GM12878 (cell line): Measurements from ENCODE around the gene COA3. TPM values are rescaled to one million over a fixed set of nuclear protein-coding genes. Genes with fewer than 3 reads are reported as not detected.
A peak's percentile ranks its signal among the peaks of the same experiment; 100 is the strongest.

ENCODE experiments used
- ATF2 ChIP-seq: IDR thresholded peaks from 2 replicates; pipeline ENCODE4 v1.6.1; 2012; ENCODE audit warnings: low read length, inconsistent platforms
- BCL11A ChIP-seq: IDR thresholded peaks from 2 replicates; pipeline ENCODE4 v1.6.1; 2011; ENCODE audit warnings: low read depth, low read length
- CBFB ChIP-seq: IDR thresholded peaks from 2 replicates; pipeline ENCODE4 v1.6.1; 2016; ENCODE audit warnings: antibody characterized with exemption, low read depth
- CREB1 ChIP-seq: IDR thresholded peaks from 2 replicates; pipeline ENCODE4 v1.6.1; 2012; ENCODE audit warnings: low read depth, mild to moderate bottlenecking, inconsistent platforms
- CREM ChIP-seq: IDR thresholded peaks from 2 replicates; pipeline ENCODE4 v1.6.1; 2014; ENCODE audit warnings: antibody characterized with exemption, low read depth
- ESRRA ChIP-seq: IDR thresholded peaks from 2 replicates; pipeline ENCODE4 v1.6.1; 2012; ENCODE audit warnings: mild to moderate bottlenecking, low read length, improper control_type of control experiment
- FOS ChIP-seq: IDR thresholded peaks from 3 replicates; pipeline ENCODE4 v1.6.1; 2011; ENCODE audit warnings: borderline replicate concordance; ENCODE audit not compliant: insufficient read length; ENCODE audit errors: extremely low read depth
- FOXM1 ChIP-seq: IDR thresholded peaks from 2 replicates; pipeline ENCODE4 v1.6.1; 2012; ENCODE audit warnings: low read depth, mild to moderate bottlenecking, inconsistent platforms, low read length, moderate library complexity
- JUNB ChIP-seq: IDR thresholded peaks from 2 replicates; pipeline ENCODE4 v1.6.1; 2016; ENCODE audit warnings: antibody characterized with exemption, mild to moderate bottlenecking
- MXI1 ChIP-seq: fragments of 150-350 bp; IDR thresholded peaks from 2 replicates; pipeline ENCODE4 v1.6.1; 2011; ENCODE audit warnings: low read depth, mild to moderate bottlenecking, inconsistent platforms, low read length, improper control_type of control experiment
- PAX5 ChIP-seq: IDR thresholded peaks from 2 replicates; pipeline ENCODE4 v1.6.1; 2011; ENCODE audit warnings: low read depth, low read length, borderline replicate concordance
- SIN3A ChIP-seq: IDR thresholded peaks from 2 replicates; pipeline ENCODE4 v1.6.1; 2012; ENCODE audit warnings: low read depth, low read length, improper control_type of control experiment
- TARDBP ChIP-seq: IDR thresholded peaks from 2 replicates; pipeline ENCODE4 v1.6.1; 2016; ENCODE audit warnings: borderline replicate concordance
- TBL1XR1 ChIP-seq: IDR thresholded peaks from 2 replicates; pipeline ENCODE4 v1.6.1; 2012; ENCODE audit warnings: low read depth, low read length, improper control_type of control experiment
- ZNF207 ChIP-seq: fragments of 450-650 bp; IDR thresholded peaks from 2 replicates; pipeline ENCODE4 v1.6.1; 2014; ENCODE audit warnings: antibody characterized with exemption, mild to moderate bottlenecking, borderline replicate concordance
- ZNF24 ChIP-seq: fragments of 450-650 bp; IDR thresholded peaks from 2 replicates; pipeline ENCODE4 v1.6.1; 2017; ENCODE audit warnings: antibody characterized with exemption, mild to moderate bottlenecking
- ZSCAN29 ChIP-seq: fragments of 450-650 bp; IDR thresholded peaks from 2 replicates; pipeline ENCODE4 v1.6.1; 2017; ENCODE audit warnings: mild to moderate bottlenecking, moderate library complexity
- polyA plus RNA-seq, 11 experiments: library from polyadenylated mRNA; depleted of rRNA in 4 of 11; unstranded in 6 of 11; stranded (reverse) in 5 of 11; fragments of >200 nt; fragmentation: Nextera tagmentation in 4 of 11; fragmentation: Illumina TruSeq in 1 of 11; extraction: Ambion mirVana in 4 of 11; extraction: Trizol in 1 of 11; gene quantifications; 1 replicate in 1 of 11; 2 replicates in 10 of 11; pipeline versions ENCODE4 v1.2.1 to v1.2.3, GENCODE V29; 2011 to 2016; ENCODE audit warnings: inconsistent platforms in 2 of 11, missing spikeins in 2 of 11, low read depth in 1 of 11
- total RNA-seq, 4 experiments: library from RNA; depleted of rRNA in 3 of 4; stranded (reverse); fragments of >200 nt in 3 of 4; fragmentation: Illumina TruSeq in 1 of 4; extraction: Trizol in 1 of 4; gene quantifications; 2 replicates each; pipeline versions ENCODE4 v1.2.1 to v1.2.3, GENCODE V29; 2013 to 2021
- TF ChIP-seq, protein P1 (sequence below): IDR thresholded peaks from 2 replicates; pipeline ENCODE4 v1.6.1; 2011; ENCODE audit warnings: low read depth, low read length, improper control_type of control experiment, borderline replicate concordance
- TF ChIP-seq, protein P2 (sequence below): IDR thresholded peaks from 2 replicates; pipeline ENCODE4 v1.6.1; 2011; ENCODE audit warnings: mild to moderate bottlenecking, low read depth, low read length, moderate library complexity; ENCODE audit not compliant: insufficient replicate concordance
- TF ChIP-seq, protein P3 (sequence below): fragments of 450-650 bp; IDR thresholded peaks from 2 replicates; pipeline ENCODE4 v1.6.1; 2016; ENCODE audit warnings: mild to moderate bottlenecking, moderate library complexity, borderline replicate concordance

The COA3 gene
- total and polyA plus RNA-seq, 10 of the 15 experiments (the other 5 are each of a cell fraction or from before 2014, with no cell fraction given), result 45.2 to 161 (median 64.6) TPM

GRCh38 chr17:42832934-42833766 is 34.6 kb upstream of the COA3 start, which contains the start of gene PSME3 (continued):
- no peak for TF ChIP-seq ATF2
- 0 out of 2 replicates have a peak, but pooled peaks have one; percentile 7 for TF ChIP-seq BCL11A
- TF ChIP-seq, protein P1, sequence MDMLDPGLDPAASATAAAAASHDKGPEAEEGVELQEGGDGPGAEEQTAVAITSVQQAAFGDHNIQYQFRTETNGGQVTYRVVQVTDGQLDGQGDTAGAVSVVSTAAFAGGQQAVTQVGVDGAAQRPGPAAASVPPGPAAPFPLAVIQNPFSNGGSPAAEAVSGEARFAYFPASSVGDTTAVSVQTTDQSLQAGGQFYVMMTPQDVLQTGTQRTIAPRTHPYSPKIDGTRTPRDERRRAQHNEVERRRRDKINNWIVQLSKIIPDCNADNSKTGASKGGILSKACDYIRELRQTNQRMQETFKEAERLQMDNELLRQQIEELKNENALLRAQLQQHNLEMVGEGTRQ, result no peak; the same call in 1 of the 2 replicates
- peak; percentile 72; the same call in 1 of the 2 replicates for TF ChIP-seq ZNF207
- 0 out of 2 replicates have a peak, but pooled peaks have one; percentile 59 for TF ChIP-seq ESRRA
- TF ChIP-seq CREM, result peak; percentile 99
- no peak for TF ChIP-seq ZNF24
- no peak for TF ChIP-seq FOS
- TF ChIP-seq MXI1, result peak; percentile 99
- TF ChIP-seq TBL1XR1, result no peak
- no peak for TF ChIP-seq ZSCAN29
- 0 out of 2 replicates have a peak, but pooled peaks have one; percentile 27 for TF ChIP-seq PAX5
- TF ChIP-seq, protein P2, sequence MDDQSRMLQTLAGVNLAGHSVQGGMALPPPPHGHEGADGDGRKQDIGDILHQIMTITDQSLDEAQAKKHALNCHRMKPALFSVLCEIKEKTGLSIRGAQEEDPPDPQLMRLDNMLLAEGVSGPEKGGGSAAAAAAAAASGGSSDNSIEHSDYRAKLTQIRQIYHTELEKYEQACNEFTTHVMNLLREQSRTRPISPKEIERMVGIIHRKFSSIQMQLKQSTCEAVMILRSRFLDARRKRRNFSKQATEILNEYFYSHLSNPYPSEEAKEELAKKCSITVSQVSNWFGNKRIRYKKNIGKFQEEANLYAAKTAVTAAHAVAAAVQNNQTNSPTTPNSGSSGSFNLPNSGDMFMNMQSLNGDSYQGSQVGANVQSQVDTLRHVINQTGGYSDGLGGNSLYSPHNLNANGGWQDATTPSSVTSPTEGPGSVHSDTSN, result no peak
- TF ChIP-seq TARDBP, result peak; percentile 55
- no peak for TF ChIP-seq JUNB
- TF ChIP-seq SIN3A, result peak; percentile 86; the same call in 1 of the 2 replicates
- no peak for TF ChIP-seq FOXM1
- TF ChIP-seq CBFB, result 0 out of 2 replicates have a peak, but pooled peaks have one; percentile 78
- TF ChIP-seq, protein P3, sequence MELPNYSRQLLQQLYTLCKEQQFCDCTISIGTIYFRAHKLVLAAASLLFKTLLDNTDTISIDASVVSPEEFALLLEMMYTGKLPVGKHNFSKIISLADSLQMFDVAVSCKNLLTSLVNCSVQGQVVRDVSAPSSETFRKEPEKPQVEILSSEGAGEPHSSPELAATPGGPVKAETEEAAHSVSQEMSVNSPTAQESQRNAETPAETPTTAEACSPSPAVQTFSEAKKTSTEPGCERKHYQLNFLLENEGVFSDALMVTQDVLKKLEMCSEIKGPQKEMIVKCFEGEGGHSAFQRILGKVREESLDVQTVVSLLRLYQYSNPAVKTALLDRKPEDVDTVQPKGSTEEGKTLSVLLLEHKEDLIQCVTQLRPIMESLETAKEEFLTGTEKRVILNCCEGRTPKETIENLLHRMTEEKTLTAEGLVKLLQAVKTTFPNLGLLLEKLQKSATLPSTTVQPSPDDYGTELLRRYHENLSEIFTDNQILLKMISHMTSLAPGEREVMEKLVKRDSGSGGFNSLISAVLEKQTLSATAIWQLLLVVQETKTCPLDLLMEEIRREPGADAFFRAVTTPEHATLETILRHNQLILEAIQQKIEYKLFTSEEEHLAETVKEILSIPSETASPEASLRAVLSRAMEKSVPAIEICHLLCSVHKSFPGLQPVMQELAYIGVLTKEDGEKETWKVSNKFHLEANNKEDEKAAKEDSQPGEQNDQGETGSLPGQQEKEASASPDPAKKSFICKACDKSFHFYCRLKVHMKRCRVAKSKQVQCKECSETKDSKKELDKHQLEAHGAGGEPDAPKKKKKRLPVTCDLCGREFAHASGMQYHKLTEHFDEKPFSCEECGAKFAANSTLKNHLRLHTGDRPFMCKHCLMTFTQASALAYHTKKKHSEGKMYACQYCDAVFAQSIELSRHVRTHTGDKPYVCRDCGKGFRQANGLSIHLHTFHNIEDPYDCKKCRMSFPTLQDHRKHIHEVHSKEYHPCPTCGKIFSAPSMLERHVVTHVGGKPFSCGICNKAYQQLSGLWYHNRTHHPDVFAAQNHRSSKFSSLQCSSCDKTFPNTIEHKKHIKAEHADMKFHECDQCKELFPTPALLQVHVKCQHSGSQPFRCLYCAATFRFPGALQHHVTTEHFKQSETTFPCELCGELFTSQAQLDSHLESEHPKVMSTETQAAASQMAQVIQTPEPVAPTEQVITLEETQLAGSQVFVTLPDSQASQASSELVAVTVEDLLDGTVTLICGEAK, result peak; percentile 98
- peak; percentile 98 for TF ChIP-seq CREB1
